Measurements from ENCODE around the gene LMNA. TPM values are rescaled to one million over a fixed set of nuclear protein-coding genes. Genes with fewer than 3 reads are reported as not detected.

The LMNA gene
- total RNA-seq, 1 experiment from 2014 or later: 68.8 TPM

- ATAC-seq (no peak), DNase-seq (ENCODE audit: low spot score) (no peak)
- Mint-ChIP-seq H3K27me3 (ENCODE audit: low read depth) (peaks cover 10% of the 10 kb centered on the region; the same call in 1 of the 2 replicates), H3K36me3 (no peaks in the 10 kb centered on the region), H3K4me1 (peaks cover 47% of the 10 kb centered on the region), H3K9me3 (no peaks in the 10 kb centered on the region), H3K4me3 (no peak overlapping the region), H3K27ac (no peak overlapping the region)
- TF ChIP-seq PRDM15 (CRISPR knock-in tag; IDR thresholded peaks at IDR 0.05): no peak
- TF ChIP-seq FOXP1 (CRISPR knock-in tag; IDR thresholded peaks at IDR 0.05; ENCODE audit: borderline replicate concordance): no peak
- TF ChIP-seq ZNF671 (CRISPR knock-in tag; IDR thresholded peaks at IDR 0.05): no peak
- TF ChIP-seq ZNF138 (CRISPR knock-in tag; conservative IDR thresholded peaks at IDR 0.05): no peak
- no peak for TF ChIP-seq CREB1 (CRISPR knock-in tag; IDR thresholded peaks at IDR 0.05)
- no peak for TF ChIP-seq EMX1 (CRISPR knock-in tag; IDR thresholded peaks at IDR 0.05)
- no peak for TF ChIP-seq ZNF425 (CRISPR knock-in tag; conservative IDR thresholded peaks at IDR 0.05)
- no peak for TF ChIP-seq ARID4B (CRISPR knock-in tag; IDR thresholded peaks at IDR 0.05; ENCODE audit: borderline replicate concordance)
- no peak for TF ChIP-seq TCF7 (CRISPR knock-in tag; IDR thresholded peaks at IDR 0.05; ENCODE audit: low read depth)
- TF ChIP-seq ZNF281 (CRISPR knock-in tag; IDR thresholded peaks at IDR 0.05): no peak
- no peak for TF ChIP-seq SP1 (CRISPR knock-in tag; conservative IDR thresholded peaks at IDR 0.05)
- TF ChIP-seq GABPB1 (CRISPR knock-in tag; IDR thresholded peaks at IDR 0.05): no peak
- TF ChIP-seq RORB (CRISPR knock-in tag; IDR thresholded peaks at IDR 0.05): no peak
- TF ChIP-seq USF1 (CRISPR knock-in tag; IDR thresholded peaks at IDR 0.05): no peak
- no peak for TF ChIP-seq CBFB (CRISPR knock-in tag; IDR thresholded peaks at IDR 0.05; ENCODE audit: low read depth)
- CTCF ChIA-PET: interaction anchor here (1.0 to 29.6 kb wide), 3 partner anchors 12 to 32 kb away, joined by 5 to 1176 read pairs (median 7); partner anchors contain the start of gene LMNA
- POLR2A ChIA-PET: interaction anchor here (1.1 kb wide), 1 partner anchor 10 kb away, joined by 3 read pairs; no protein-coding TSS in a partner anchor
These were observed 5.8 kb upstream of the LMNA start for GRCh38 chr1:156108664-156109241.
